HG03139 (cell line): ENCODE measurements around the gene EIF2S1.
"Not testable (repeated sequence)": the region's sequence is repeated elsewhere in the genome, so short reads cannot be mapped to it uniquely, and the experiment has no call there.

ENCODE experiments used
- ATAC-seq: cut with Tn5 transposase; IDR thresholded peaks from one replicate; pipeline ENCODE4 v1.9.1; 2021; ENCODE audit not compliant: unreplicated experiment

EIF2S1 gene

DNA sequence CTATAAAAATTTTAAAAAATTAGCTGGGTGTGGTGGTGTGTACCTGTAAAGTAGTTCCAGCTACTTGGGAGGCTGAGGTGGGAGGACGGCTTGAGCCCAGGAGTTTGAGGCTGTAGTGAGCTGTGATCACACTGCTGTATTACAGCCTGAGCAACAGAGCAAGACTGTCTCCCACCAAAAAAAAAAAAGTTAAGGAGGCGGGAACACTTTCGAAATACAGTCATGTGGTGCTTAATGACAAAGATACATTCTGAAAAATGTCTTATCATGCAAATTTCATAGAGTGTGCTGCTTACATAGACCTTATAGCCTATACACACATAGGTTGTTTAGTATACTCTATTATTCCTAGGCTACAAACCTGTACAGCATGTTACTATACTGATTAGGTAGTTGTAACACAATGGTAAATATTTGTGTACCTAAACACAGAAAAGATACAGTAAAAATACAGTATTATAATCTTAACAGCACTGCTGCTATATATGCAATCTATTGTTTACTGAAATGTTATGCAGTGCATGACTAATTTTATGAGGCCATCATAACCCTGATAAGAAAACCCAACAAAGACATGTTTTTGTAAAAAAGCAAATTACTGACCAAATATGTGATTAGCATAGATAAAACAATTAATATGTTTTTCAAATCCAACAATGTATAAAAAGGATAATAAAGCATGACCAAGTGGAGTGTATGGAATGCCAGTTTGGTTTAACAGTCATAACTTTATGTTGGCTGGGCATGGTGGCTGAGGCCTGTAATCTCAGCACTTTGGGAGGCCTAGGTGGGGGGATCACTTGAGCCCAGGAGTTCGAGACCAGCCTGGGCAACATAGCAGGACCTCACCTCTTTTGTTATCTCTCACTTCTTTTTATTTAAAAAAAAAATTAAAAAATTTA lies 11.4 kb downstream of the EIF2S1 start:
- no peak for ATAC-seq

DNA sequence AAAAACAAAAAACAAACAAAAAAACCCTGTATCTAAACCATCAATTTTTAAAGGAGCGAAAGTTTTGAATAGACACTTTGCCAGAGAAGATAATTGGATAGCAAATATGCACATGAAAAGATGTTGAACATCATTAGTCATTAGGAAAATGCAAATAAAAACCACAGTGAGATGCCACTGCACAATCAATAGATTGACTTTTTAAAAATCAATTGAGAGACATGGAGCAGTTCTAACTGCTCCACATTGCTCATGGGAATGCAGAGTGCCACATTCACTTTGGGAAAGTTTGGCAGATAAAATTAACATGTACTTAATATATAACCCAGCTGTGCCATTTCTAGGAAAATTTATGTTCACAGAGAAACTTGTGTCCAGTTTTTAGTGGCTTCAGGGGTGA lies 12.7 kb downstream of the EIF2S1 start:
- no peak for ATAC-seq

DNA sequence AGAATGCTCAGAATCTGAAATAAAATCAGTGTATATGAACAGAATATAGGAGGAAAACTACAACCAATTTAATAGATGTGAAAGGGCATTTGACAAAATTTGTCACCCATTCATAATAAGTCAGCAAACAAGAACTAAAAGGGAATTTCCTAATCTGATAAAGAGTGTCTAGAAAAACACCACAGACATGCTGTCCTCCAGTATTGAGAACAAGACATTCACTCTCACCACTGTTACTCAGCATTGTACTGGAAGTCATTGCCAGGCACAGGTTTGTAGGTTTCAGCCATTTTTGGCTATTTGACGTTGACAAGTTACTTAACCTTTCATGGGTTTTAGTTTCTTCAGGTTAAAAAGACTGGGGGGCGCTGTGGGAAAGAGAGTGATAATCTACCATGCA lies 13.2 kb downstream of the EIF2S1 start:
- ATAC-seq: no peak

GRCh38 chr14:67377916-67378315 lies 17.8 kb downstream of the EIF2S1 start:
- no peak for ATAC-seq

DNA sequence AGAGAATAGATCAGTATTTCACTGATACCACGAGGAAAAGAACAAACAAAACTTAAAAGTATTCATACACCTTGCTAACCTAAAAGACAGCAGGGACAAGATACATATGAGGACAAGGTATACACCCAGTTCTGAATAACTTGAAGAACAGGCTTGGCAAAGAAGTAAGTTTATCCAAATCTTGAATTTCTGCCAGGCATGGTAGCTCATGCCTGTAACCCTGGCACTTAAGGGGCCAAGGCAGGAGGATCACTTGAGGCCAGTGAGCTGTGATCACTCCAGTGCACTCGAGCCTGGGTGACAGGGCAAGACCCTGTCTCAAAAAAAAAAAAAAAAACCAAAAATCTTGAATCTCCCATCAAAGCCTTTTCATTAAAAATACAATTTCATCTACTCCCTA lies 25.0 kb downstream of the EIF2S1 start:
- ATAC-seq: no peak

DNA sequence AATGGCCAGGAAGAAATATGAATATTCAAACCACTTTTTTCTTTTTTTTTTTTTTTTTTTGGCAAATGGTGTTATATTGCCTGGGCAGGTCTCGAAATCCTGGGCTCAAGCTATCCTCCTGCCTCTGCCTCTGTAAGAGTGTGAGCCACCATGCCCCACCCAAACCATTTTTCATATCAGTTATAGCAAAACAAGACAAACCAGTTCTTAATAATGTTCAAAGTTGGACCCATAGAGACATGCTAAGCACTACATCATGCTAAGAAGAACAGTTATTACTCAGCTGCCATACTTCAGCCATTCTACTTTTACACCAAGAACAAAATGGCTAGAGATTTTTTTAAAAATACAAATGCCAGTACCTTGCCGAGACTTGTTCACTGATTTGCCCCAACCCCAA lies 25.5 kb downstream of the EIF2S1 start:
- no peak for ATAC-seq

- ATAC-seq: no peak
Measured at GRCh38 chr14:67387195-67387594, 27.1 kb downstream of the EIF2S1 start.

- ATAC-seq: no peak
Measured at GRCh38 chr14:67389275-67389674, 29.1 kb downstream of the EIF2S1 start.

GRCh38 chr14:67389811-67390534 lies 29.8 kb downstream of the EIF2S1 start:
- ATAC-seq: no peak

- ATAC-seq: no peak
Measured at GRCh38 chr14:67391268-67391667, 31.1 kb downstream of the EIF2S1 start.

DNA sequence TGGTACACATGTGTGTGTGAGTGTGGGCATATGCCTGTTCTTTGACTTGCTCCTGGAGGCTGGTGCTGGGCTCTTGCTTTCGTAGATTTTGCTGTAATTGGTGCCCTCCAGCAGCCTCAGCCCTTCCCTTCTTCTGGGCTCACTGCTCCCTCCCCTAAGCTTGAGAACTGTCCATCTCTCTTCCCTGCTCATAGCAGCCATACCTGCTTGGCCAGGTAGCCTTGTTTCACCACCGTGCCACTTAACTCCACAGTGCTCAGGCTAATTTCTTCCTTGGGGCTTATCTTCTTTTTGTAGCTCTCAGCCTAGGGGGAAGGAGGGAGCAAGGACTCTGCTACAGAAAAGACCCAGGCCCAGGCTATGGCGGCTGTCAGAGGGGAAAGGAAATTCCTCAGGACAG lies 32.0 kb downstream of the EIF2S1 start:
- ATAC-seq: no peak

DNA sequence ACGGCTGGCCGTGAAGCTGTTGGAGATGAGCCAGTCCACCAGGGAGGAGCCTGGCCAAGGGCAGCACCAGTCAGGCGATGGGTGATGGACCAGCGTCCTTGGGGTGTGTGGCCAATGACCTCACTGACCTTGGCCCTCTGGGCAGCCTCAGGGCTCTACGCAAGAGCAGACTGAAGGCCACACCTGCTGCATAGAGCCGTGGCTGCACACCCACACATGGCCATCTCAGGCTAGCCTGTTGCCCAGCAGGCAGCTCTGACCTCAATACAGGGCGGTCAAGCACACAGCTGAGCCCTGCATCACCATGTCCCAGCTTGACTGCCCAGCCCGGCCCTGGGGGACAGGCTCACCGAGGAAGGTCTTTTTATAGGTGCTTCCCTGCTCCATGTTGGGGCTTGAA lies 32.7 kb downstream of the EIF2S1 start:
- ATAC-seq: no peak

DNA sequence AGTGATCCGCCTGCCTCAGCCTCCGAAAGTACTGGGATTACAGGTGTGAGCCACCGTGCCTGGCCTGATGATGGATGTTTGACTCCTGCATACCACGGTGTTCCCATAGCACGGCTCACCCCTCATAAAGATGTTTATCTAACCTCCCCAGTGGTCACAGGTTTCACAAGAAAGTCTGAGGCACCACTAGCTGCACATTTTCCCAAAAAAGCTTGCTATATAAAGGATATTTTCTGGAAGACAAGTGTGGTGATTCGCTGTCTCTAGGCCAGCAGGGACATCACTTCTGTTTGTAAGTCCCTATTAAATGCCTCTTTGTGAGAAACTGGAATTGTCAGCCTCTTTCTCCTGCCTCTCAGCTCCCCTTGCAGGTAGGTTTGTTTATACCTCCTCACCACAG lies 33.6 kb downstream of the EIF2S1 start:
- ATAC-seq: no peak

GRCh38 chr14:67395086-67395875 lies 35.2 kb downstream of the EIF2S1 start:
- ATAC-seq: no peak

GRCh38 chr14:67395876-67396189 lies 35.7 kb downstream of the EIF2S1 start:
- ATAC-seq: no peak

DNA sequence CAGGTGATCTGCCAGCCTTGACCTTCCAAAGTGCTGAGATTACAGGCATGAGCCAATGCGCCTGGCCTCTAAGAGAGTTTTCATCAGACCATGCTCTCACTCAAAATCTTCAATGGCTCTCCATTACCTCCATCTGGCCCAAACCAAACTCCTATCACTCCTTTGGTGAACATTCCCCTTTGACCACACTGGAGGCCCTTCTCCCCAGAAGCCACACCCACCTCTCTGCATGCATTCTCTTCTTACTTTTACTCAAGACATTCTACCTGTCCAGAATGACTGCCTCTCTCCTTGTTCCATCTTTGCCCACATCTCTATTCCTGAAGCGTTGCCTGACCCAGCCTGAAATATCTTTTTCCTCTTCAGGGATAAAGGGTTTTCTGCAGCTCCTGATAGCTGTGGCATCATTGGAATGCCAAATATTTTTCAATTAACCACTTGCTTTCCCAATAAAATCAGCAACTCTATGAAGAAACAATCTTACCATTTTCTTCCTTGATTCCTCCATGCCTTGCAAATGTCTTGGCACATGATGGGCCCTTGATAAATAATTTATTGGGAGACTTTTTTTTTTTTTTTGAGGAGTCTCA lies 36.3 kb downstream of the EIF2S1 start:
- ATAC-seq: no peak

- no peak for ATAC-seq
Measured at GRCh38 chr14:67397536-67397935, 37.4 kb downstream of the EIF2S1 start.

- ATAC-seq: no peak
Measured at GRCh38 chr14:67400434-67400833, 40.3 kb downstream of the EIF2S1 start.

DNA sequence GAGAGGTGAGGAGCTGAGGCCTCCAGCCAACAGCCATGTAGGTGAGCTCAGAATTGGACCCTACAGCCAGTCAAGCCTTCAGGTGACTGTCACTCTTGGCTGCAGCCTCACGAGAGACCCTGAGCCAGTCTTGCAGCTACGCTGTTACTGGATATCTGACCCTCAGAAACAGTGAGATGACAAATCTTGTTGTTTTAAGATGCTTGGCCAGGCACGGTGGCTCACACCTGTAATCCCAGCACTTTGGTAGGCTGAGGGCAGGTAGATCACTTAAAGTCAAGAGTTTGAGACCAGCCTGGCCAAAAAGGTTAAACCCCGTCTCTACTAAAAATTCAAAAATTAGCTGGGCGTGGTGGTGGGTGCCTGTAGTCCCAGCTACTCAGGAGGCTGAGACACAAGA lies 45.6 kb downstream of the EIF2S1 start:
- no peak for ATAC-seq

- not testable (repeated sequence) for ATAC-seq
Measured at GRCh38 chr14:67408122-67408801, 48.1 kb downstream of the EIF2S1 start.

GRCh38 chr14:67409461-67409860 lies 49.3 kb downstream of the EIF2S1 start:
- ATAC-seq: no peak
